H9 (cell line): ENCODE data around the gene CTNNA3. TPM values are rescaled to one million over a fixed set of nuclear protein-coding genes. Genes with fewer than 3 reads are reported as not detected.

Source experiments
- DNase-seq: peaks from one replicate; pipeline ENCODE4 v3.0.0-alpha.2; 2017
- H2AFZ ChIP-seq: one replicate; pipeline ENCODE4 v1.6.1; 2013; ENCODE audit warnings: mild to moderate bottlenecking, low read length, control low read depth, moderate library complexity
- H2AK5ac ChIP-seq: 2 replicates; pipeline ENCODE4 v1.6.1; 2013; ENCODE audit warnings: low read length, control low read depth, mixed read lengths; ENCODE audit not compliant: insufficient read length
- H2BK120ac ChIP-seq: one replicate; pipeline ENCODE4 v1.6.1; 2013; ENCODE audit warnings: low read depth, mild to moderate bottlenecking, low read length, control low read depth, inconsistent platforms; ENCODE audit not compliant: poor library complexity, severe bottlenecking
- H2BK12ac ChIP-seq: 2 replicates; pipeline ENCODE4 v1.6.1; 2013; ENCODE audit warnings: low read length, control low read depth, mixed read lengths, low read depth; ENCODE audit not compliant: insufficient read length
- H2BK15ac ChIP-seq: 2 replicates; pipeline ENCODE4 v1.6.1; 2013; ENCODE audit warnings: low read depth, low read length, control low read depth
- H2BK20ac ChIP-seq: one replicate; pipeline ENCODE4 v1.6.1; 2013; ENCODE audit warnings: low read depth, mild to moderate bottlenecking, low read length, control low read depth, inconsistent platforms; ENCODE audit not compliant: poor library complexity, severe bottlenecking
- H2BK5ac ChIP-seq: 2 replicates; pipeline ENCODE4 v1.6.1; 2013; ENCODE audit warnings: low read length, control low read depth, mixed read lengths; ENCODE audit not compliant: insufficient read length
- H3K14ac ChIP-seq: 2 replicates; pipeline ENCODE4 v1.6.1; 2013; ENCODE audit warnings: low read length, control low read depth; ENCODE audit not compliant: insufficient read depth
- H3K18ac ChIP-seq: 2 replicates; pipeline ENCODE4 v1.6.1; 2013; ENCODE audit warnings: low read depth, mild to moderate bottlenecking, mixed read lengths, low read length, control low read depth; ENCODE audit not compliant: insufficient read length
- H3K23ac ChIP-seq: 2 replicates; pipeline ENCODE4 v1.6.1; 2013; ENCODE audit warnings: low read length, control low read depth, mixed read lengths, low read depth; ENCODE audit not compliant: insufficient read length
- H3K23me2 ChIP-seq: 2 replicates; pipeline ENCODE4 v1.6.1; 2013; ENCODE audit warnings: low read depth, mild to moderate bottlenecking, mixed read lengths, low read length, control low read depth; ENCODE audit not compliant: insufficient read length, poor library complexity, severe bottlenecking
- H3K27ac ChIP-seq: 2 replicates; pipeline ENCODE4 v1.5.1; 2013; ENCODE audit warnings: low read length, control low read depth, mixed read lengths, low read depth; ENCODE audit not compliant: insufficient read length
- H3K27me3 ChIP-seq: 2 replicates; pipeline ENCODE4 v1.6.1; 2013; ENCODE audit warnings: low read length, control low read depth, inconsistent platforms; ENCODE audit not compliant: insufficient read depth
- H3K4ac ChIP-seq: 2 replicates; pipeline ENCODE4 v1.6.1; 2013; ENCODE audit warnings: low read depth, mild to moderate bottlenecking, control low read depth, inconsistent platforms, low read length, moderate library complexity
- H3K4me1 ChIP-seq: 2 replicates; pipeline ENCODE4 v1.6.1; 2013; ENCODE audit warnings: low read length, control low read depth, inconsistent platforms; ENCODE audit not compliant: insufficient read depth
- H3K4me2 ChIP-seq: 2 replicates; pipeline ENCODE4 v1.6.1; 2013; ENCODE audit warnings: low read length, control low read depth, mixed read lengths; ENCODE audit not compliant: insufficient read length, insufficient read depth
- H3K56ac ChIP-seq: 2 replicates; pipeline ENCODE4 v1.6.1; 2013; ENCODE audit warnings: low read depth, mild to moderate bottlenecking, mixed read lengths, low read length, control low read depth; ENCODE audit not compliant: insufficient read length
- H3K79me1 ChIP-seq: 2 replicates; pipeline ENCODE4 v1.6.1; 2013; ENCODE audit warnings: low read depth, mild to moderate bottlenecking, moderate library complexity, low read length, control low read depth, inconsistent platforms; ENCODE audit not compliant: insufficient read depth, poor library complexity, severe bottlenecking
- H3K79me2 ChIP-seq: 2 replicates; pipeline ENCODE4 v1.6.1; 2013; ENCODE audit warnings: low read length, control low read depth, inconsistent platforms; ENCODE audit not compliant: insufficient read depth
- H3K9ac ChIP-seq: 2 replicates; pipeline ENCODE4 v1.6.1; 2013; ENCODE audit warnings: low read length, control low read depth, mixed read lengths; ENCODE audit not compliant: insufficient read length; ENCODE audit errors: extremely low read depth
- H3K9me3 ChIP-seq: one replicate; pipeline ENCODE4 v1.6.1; 2013; ENCODE audit warnings: low read depth, low read length, inconsistent platforms; ENCODE audit not compliant: control insufficient read depth
- H3T11ph ChIP-seq: one replicate; pipeline ENCODE4 v1.6.1; 2013; ENCODE audit warnings: mild to moderate bottlenecking, low read length, control low read depth, inconsistent platforms
- H4K20me1 ChIP-seq: one replicate; pipeline ENCODE4 v1.6.1; 2013; ENCODE audit not compliant: control insufficient read depth, insufficient read length, insufficient read depth
- H4K5ac ChIP-seq: 2 replicates; pipeline ENCODE4 v1.6.1; 2013; ENCODE audit warnings: low read depth, mild to moderate bottlenecking, mixed read lengths, low read length, control low read depth; ENCODE audit not compliant: insufficient read length
- H4K8ac ChIP-seq: replicated peaks from 2 replicates; pipeline ENCODE4 v1.6.1; 2013; ENCODE audit warnings: low read length, control low read depth, mixed read lengths, low read depth; ENCODE audit not compliant: insufficient read length
- H4K91ac ChIP-seq: 2 replicates; pipeline ENCODE4 v1.6.1; 2013; ENCODE audit warnings: low read depth, mild to moderate bottlenecking, moderate library complexity, mixed read lengths, low read length, control low read depth; ENCODE audit not compliant: insufficient read length
- H3K27ac Mint-ChIP-seq, 3 experiments: 2 replicates in 2 of 3; 3 replicates in 1 of 3; pipeline ENCODE4 v1.8.0; 2020 to 2021; ENCODE audit warnings: mixed read lengths in 3 of 3, mild to moderate bottlenecking in 1 of 3, moderate library complexity in 1 of 3
- H3K27me3 Mint-ChIP-seq: 2 replicates; pipeline ENCODE4 v1.8.0; 2021; ENCODE audit warnings: low read depth, mild to moderate bottlenecking, moderate library complexity, mixed read lengths
- H3K36me3 Mint-ChIP-seq, 3 experiments: 2 replicates in 2 of 3; 3 replicates in 1 of 3; pipeline ENCODE4 v1.8.0; 2020 to 2021; ENCODE audit warnings: low read depth in 3 of 3, mixed read lengths in 3 of 3; ENCODE audit not compliant: insufficient read depth in 1 of 3
- H3K4me1 Mint-ChIP-seq, 2 experiments: 2 replicates each; pipeline ENCODE4 v1.8.0; 2020; ENCODE audit warnings: mixed read lengths in 2 of 2
- H3K4me3 Mint-ChIP-seq, 2 experiments: 2 replicates in 1 of 2; 3 replicates in 1 of 2; pipeline ENCODE4 v1.8.0; 2020 to 2021; ENCODE audit warnings: mild to moderate bottlenecking in 2 of 2, mixed read lengths in 2 of 2, moderate library complexity in 1 of 2
- H3K9me3 Mint-ChIP-seq, 2 experiments: 2 replicates in 1 of 2; 3 replicates in 1 of 2; pipeline ENCODE4 v1.8.0; 2020; ENCODE audit warnings: mild to moderate bottlenecking in 2 of 2, mixed read lengths in 2 of 2, moderate library complexity in 1 of 2
- WGBS: extraction: QIAGEN DNeasy Blood & Tissue Kit; methylation state at CpG from one replicate; pipeline ENCODE4 v1.1.7; 2013; ENCODE audit warnings: missing lambda C conversion rate, low lambda C conversion rate, mixed read lengths; ENCODE audit not compliant: insufficient read length; ENCODE audit errors: extremely low coverage; 5-methylcytosine and 5-hydroxymethylcytosine counted together
- total RNA-seq: library from RNA; stranded (reverse); gene quantifications from 2 replicates; pipeline ENCODE4 v1.2.1, GENCODE V29; 2021
- TF ChIP-seq, protein P1 (sequence below): fragments of 200-600 bp; sonication (generic); conservative IDR thresholded peaks from 3 replicates; pipeline ENCODE4 v1.8.0; 2021; ENCODE audit warnings: antibody characterized with exemption, mild to moderate bottlenecking

CTNNA3 gene
- total RNA-seq, 1 experiment from 2014 or later, result 3.3 TPM

DNA sequence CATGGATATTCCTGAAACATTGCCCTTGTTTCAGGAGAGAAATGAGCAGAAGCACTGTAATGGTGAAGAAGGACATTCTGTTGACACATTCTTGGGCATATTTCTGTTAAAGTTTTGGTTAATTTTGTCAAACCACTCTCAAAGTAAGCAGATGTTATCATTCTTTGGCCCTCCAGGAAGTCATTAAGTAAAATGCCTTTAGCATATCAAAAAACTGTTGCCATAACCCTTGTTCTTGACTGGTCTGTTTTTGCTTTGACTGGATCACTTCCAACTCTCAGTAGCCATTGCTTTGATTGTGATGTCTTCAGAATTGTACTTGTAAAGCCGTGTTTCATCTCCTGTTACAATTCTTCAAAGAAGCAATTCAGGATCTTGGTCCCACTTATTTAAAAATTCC, 1174.5 kb downstream of the CTNNA3 start:
- Histone ChIP-seq H2AFZ (no peak overlapping the region), H3K79me1 (no peaks in the 10 kb centered on the region), H3K27me3 (no peaks in the 10 kb centered on the region), H3K18ac (no peak overlapping the region), H4K91ac (no peak overlapping the region), H3K23ac (no peak overlapping the region), H2BK20ac (no peak overlapping the region), H3K4ac (no peak overlapping the region), H3K4me1 (no peaks in the 10 kb centered on the region), H2BK120ac (no peak overlapping the region), H2AK5ac (no peak overlapping the region), H3T11ph (no peak overlapping the region), H3K23me2 (no peaks in the 10 kb centered on the region), H3K9me3 (no peaks in the 10 kb centered on the region), H4K20me1 (no peaks in the 10 kb centered on the region), H3K27ac (no peak overlapping the region), H4K5ac (no peak overlapping the region), H3K4me2 (no peak overlapping the region), H2BK15ac (no peak overlapping the region), H3K14ac (no peak overlapping the region), H2BK5ac (no peak overlapping the region), H2BK12ac (no peak overlapping the region), H3K9ac (no peak overlapping the region), H4K8ac (no peak overlapping the region), H3K56ac (no peak overlapping the region), H3K79me2 (no peaks in the 10 kb centered on the region)
- no peak for DNase-seq
- H3K4me1 Mint-ChIP-seq, result peaks cover 4 to 5% of the 10 kb centered on the region in 2 experiments
- TF ChIP-seq, protein P1, sequence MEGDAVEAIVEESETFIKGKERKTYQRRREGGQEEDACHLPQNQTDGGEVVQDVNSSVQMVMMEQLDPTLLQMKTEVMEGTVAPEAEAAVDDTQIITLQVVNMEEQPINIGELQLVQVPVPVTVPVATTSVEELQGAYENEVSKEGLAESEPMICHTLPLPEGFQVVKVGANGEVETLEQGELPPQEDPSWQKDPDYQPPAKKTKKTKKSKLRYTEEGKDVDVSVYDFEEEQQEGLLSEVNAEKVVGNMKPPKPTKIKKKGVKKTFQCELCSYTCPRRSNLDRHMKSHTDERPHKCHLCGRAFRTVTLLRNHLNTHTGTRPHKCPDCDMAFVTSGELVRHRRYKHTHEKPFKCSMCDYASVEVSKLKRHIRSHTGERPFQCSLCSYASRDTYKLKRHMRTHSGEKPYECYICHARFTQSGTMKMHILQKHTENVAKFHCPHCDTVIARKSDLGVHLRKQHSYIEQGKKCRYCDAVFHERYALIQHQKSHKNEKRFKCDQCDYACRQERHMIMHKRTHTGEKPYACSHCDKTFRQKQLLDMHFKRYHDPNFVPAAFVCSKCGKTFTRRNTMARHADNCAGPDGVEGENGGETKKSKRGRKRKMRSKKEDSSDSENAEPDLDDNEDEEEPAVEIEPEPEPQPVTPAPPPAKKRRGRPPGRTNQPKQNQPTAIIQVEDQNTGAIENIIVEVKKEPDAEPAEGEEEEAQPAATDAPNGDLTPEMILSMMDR, result no peak
- WGBS, result no CpG with 5 or more reads among the region's 1 CpG
- no peaks in the 10 kb centered on the region for H3K36me3 Mint-ChIP-seq
- H3K27me3 Mint-ChIP-seq, result no peaks in the 10 kb centered on the region
- no peaks in the 10 kb centered on the region for H3K9me3 Mint-ChIP-seq
- H3K27ac Mint-ChIP-seq, result no peak overlapping the region
- H3K4me3 Mint-ChIP-seq, result no peak overlapping the region
